ENCODE results near the gene IMMP2L.

DNA sequence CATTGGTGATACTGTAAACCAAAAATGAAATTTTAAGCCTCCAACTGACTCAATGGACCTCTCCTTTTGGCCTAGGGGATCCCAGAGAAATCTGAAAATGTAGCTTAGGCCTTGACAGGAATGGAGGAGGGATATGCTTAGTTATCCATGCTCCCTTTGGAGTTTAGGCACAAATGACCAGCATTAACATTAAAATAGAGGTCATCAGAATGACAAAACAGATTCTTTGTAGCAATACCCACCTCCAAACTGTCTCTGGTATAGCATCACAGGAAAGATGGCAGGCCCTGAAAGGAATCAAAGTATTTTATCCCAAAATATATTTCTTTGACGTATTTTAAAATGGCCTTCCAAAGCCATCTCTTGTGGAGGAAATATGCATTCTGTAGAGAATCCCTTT is 510.5 kb downstream of the IMMP2L start:
- TF ChIP-seq POLR2A (IDR thresholded peaks at IDR 0.05) (no peak), CTCF (IDR thresholded peaks at IDR 0.05) (no peak)

All from thyroid gland (tissue), 4 donors.